Mucosa of descending colon (tissue), 3 donors: ENCODE results near the gene MRPS9. TPM values are rescaled to one million over a fixed set of nuclear protein-coding genes. Genes with fewer than 3 reads are reported as not detected.

Experiments
- ATAC-seq: fragments of 200-7000 bp; cut with Tn5 transposase; one replicate; pipeline ENCODE4 v1.9.1; 2020; ENCODE audit warnings: mild to moderate bottlenecking, moderate library complexity
- DNase-seq, 3 donors: peaks; one replicate each; pipeline ENCODE4 v3.0.0-alpha.2; 2020
- H3K36me3 ChIP-seq: fragments of 200-600 bp; one replicate; pipeline ENCODE4 v1.8.0; 2021; ENCODE audit warnings: low read depth, mild to moderate bottlenecking
- H3K4me1 ChIP-seq: fragments of 200-600 bp; one replicate; pipeline ENCODE4 v1.8.0; 2021; ENCODE audit warnings: low read depth, mild to moderate bottlenecking
- H3K4me3 ChIP-seq: fragments of 200-600 bp; one replicate; pipeline ENCODE4 v1.8.0; 2021; ENCODE audit warnings: mild to moderate bottlenecking
- H3K9me3 ChIP-seq: fragments of 200-600 bp; one replicate; pipeline ENCODE4 v1.8.0; 2021; ENCODE audit warnings: mild to moderate bottlenecking
- intact Hi-C, 2 donors: fragments of 100-400 bp; cut with DNase I in 1 of 2; cut with micrococcal nuclease in 1 of 2; formaldehyde crosslinking; loops; one replicate each; pipeline versions ENCODE4 v1.11.0 to v1.11.1; 2022; cut with DNase I, micrococcal nuclease
- total RNA-seq, 3 donors: library from RNA; stranded (reverse); fragmentation: NEBNext Ultra II Directional in 2 of 3; extraction: Animal tissue kit (Norgen Biotek cat#: 25700) in 2 of 3; gene quantifications; one replicate each; pipeline versions ENCODE4 v1.2.1 to v1.2.4, GENCODE V29; 2021 to 2023
- TF ChIP-seq, protein P1 (sequence below): fragments of 200-600 bp; IDR thresholded peaks from one replicate; pipeline ENCODE4 v1.8.0; 2022; ENCODE audit warnings: antibody characterized with exemption, mild to moderate bottlenecking
- donor health status: DM: no; HTN: no; CAD: no; lungs with moderate emphysema.
- donor health status: DM: no; HTN: no; CAD: no.
- donor health status: DM: no; HTN: yes; CAD: no.

Gene MRPS9
- total RNA-seq, 3 donors from 2014 or later, result 20.5 to 29.6 (median 22.6) TPM

DNA sequence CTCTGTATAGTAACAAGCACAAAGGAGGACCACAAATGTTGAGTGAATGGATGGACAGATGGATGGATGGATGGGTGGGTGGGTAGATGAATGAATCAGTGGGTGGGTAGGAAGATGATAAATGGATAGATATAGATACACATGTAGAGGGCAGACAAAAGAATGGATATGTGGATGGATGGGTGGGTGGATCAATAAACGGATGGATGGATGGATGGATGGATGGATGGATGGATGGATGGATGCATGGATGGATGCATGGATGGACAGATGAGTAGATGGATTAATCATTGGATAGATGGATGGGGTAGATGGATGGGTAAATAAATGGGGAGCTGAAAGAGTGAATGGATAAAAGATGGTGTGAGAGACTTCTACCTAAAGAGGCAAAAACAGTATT is 111.4 kb downstream of the MRPS9 start:
- Histone ChIP-seq H3K4me1 (no peaks in the 10 kb centered on the region), H3K9me3 (no peaks in the 10 kb centered on the region), H3K36me3 (no peaks in the 10 kb centered on the region), H3K4me3 (no peak overlapping the region)
- intact Hi-C loops, result no loop called here
- DNase-seq (no peak), ATAC-seq (no peak)
- TF ChIP-seq, protein P1, sequence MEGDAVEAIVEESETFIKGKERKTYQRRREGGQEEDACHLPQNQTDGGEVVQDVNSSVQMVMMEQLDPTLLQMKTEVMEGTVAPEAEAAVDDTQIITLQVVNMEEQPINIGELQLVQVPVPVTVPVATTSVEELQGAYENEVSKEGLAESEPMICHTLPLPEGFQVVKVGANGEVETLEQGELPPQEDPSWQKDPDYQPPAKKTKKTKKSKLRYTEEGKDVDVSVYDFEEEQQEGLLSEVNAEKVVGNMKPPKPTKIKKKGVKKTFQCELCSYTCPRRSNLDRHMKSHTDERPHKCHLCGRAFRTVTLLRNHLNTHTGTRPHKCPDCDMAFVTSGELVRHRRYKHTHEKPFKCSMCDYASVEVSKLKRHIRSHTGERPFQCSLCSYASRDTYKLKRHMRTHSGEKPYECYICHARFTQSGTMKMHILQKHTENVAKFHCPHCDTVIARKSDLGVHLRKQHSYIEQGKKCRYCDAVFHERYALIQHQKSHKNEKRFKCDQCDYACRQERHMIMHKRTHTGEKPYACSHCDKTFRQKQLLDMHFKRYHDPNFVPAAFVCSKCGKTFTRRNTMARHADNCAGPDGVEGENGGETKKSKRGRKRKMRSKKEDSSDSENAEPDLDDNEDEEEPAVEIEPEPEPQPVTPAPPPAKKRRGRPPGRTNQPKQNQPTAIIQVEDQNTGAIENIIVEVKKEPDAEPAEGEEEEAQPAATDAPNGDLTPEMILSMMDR, result no peak

Other genes starting within 250 kb of the MRPS9 start
- 1 to 10 TPM in 1 of 3 donors, under 1 TPM in 2; 0.12 to 1.4 (median 0.14) TPM for gene POU3F3, start 184.0 kb upstream of the MRPS9 start, total RNA-seq
- gene GPR45, start 203.7 kb downstream of the MRPS9 start, total RNA-seq, result not detected